Loucy (cell line): Measurements from ENCODE around the gene DSC3.

Experiments used
- EZH2phosphoT487 ChIP-seq: fragments of 200-600 bp; IDR thresholded peaks from 2 replicates; pipeline ENCODE4 v1.6.1; 2018; ENCODE audit warnings: antibody characterized with exemption, mild to moderate bottlenecking, moderate library complexity, borderline replicate concordance
- TF ChIP-seq, protein P1 (sequence below): fragments of 200-600 bp; sonication (generic); conservative IDR thresholded peaks from 2 replicates; pipeline ENCODE4 v1.5.1; 2014; ENCODE audit warnings: mild to moderate bottlenecking, antibody characterized with exemption, low read length

DNA sequence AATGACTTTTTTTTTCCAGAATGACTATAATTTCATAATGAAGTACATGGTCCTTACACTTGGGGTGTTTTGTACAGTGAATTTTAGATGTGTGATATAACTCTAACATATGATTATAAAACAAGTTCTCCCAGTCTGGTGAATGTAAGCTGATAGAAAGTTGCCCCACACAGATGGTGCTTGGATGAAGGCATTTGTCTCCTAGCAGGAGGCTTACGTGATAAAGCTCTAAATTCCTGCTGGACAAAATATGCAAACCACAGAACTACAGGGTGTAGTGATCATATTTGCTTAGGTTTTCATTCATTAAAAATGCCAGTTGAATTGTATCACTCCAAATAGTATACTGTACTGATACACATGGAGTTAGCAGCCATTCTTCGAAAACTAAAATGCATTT, 85.5 kb downstream of the DSC3 start:
- TF ChIP-seq, protein P1, sequence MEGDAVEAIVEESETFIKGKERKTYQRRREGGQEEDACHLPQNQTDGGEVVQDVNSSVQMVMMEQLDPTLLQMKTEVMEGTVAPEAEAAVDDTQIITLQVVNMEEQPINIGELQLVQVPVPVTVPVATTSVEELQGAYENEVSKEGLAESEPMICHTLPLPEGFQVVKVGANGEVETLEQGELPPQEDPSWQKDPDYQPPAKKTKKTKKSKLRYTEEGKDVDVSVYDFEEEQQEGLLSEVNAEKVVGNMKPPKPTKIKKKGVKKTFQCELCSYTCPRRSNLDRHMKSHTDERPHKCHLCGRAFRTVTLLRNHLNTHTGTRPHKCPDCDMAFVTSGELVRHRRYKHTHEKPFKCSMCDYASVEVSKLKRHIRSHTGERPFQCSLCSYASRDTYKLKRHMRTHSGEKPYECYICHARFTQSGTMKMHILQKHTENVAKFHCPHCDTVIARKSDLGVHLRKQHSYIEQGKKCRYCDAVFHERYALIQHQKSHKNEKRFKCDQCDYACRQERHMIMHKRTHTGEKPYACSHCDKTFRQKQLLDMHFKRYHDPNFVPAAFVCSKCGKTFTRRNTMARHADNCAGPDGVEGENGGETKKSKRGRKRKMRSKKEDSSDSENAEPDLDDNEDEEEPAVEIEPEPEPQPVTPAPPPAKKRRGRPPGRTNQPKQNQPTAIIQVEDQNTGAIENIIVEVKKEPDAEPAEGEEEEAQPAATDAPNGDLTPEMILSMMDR = no peak
- no peak for TF ChIP-seq EZH2phosphoT487
